Coronary artery (tissue), 2 donors: ENCODE results near the gene INPP4A.

Experiments
- DNase-seq: peaks from one replicate; pipeline ENCODE4 v3.0.0-alpha.2; 2017; ENCODE audit warnings: low spot score
- H3K27ac ChIP-seq, 2 donors: fragments of 200-600 bp; sonication (generic); one replicate each; pipeline ENCODE4 v1.5.1; 2016 to 2019
- H3K4me3 ChIP-seq: fragments of 200-600 bp; sonication (generic); 2 replicates; pipeline ENCODE4 v1.5.1; 2016; ENCODE audit warnings: mild to moderate bottlenecking, moderate library complexity
- CTCF ChIP-seq: fragments of 200-600 bp; sonication (generic); IDR thresholded peaks from one replicate; pipeline ENCODE4 v1.5.1; 2019; ENCODE audit warnings: antibody characterized with exemption

Gene INPP4A

GRCh38 chr2:98614024-98614739 lies 169.5 kb downstream of the INPP4A start:
- no peak overlapping the region for H3K4me3 ChIP-seq
- TF ChIP-seq CTCF, result no peak
- H3K27ac ChIP-seq, result no peak overlapping the region
- DNase-seq, result no peak

GRCh38 chr2:98615481-98615880 lies 170.8 kb downstream of the INPP4A start:
- H3K27ac ChIP-seq, result no peak overlapping the region
- TF ChIP-seq CTCF, result no peak
- no peak overlapping the region for H3K4me3 ChIP-seq
- no peak for DNase-seq

- no peak for TF ChIP-seq CTCF
- no peak for DNase-seq
- Histone ChIP-seq H3K27ac (no peak overlapping the region), H3K4me3 (no peak overlapping the region)
Measured at GRCh38 chr2:98617149-98617548, 172.5 kb downstream of the INPP4A start.

DNA sequence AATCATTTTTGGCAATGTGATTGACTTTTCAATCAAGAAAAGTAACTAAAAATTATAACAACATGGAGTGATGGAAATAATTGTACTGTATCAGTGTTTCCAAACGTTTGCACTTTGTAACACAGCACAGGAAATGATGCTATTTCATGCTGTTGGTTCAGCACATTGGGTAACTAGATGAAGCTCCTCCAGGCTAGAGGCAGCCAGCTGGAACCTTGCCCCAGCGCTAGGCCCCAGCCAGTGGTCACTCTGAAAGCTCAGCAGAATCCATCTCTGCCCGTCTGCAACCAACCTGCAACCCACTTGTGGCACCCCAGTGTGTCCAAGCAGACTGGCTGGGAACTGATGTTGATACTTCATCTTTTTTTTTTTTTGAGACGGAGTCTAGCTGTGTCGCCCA lies 179.0 kb downstream of the INPP4A start:
- no peak overlapping the region for H3K27ac ChIP-seq
- DNase-seq, result no peak
- no peak overlapping the region for H3K4me3 ChIP-seq
- TF ChIP-seq CTCF, result no peak

DNA sequence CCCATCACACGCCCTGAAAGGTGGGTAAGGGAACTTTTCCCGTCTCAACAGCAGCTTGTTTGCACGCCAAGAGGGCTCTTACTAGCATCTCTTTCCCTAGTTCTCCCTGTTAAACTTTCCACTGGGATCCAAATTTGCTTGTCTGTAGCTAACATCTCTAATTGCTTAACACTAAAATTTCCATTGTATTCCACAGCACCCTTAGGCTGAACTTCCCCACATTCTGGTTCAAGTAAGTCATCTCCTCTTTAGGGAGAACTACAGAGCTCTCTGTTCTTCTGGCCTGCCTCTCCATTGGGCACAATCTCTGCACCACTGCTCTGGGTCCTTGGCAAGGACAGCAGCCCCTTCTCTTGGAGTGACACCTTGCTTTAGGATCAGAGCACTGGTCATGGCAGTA lies 187.7 kb downstream of the INPP4A start:
- no peak for TF ChIP-seq CTCF
- Histone ChIP-seq H3K4me3 (no peak overlapping the region), H3K27ac (no peak overlapping the region)
- no peak for DNase-seq

GRCh38 chr2:98634406-98635092 lies 189.9 kb downstream of the INPP4A start:
- Histone ChIP-seq H3K4me3 (no peak overlapping the region), H3K27ac (no peak overlapping the region)
- no peak for TF ChIP-seq CTCF
- no peak for DNase-seq
